ENCODE data around the gene CD28.
"Not testable (repeated sequence)": the region's sequence is repeated elsewhere in the genome, so short reads cannot be mapped to it uniquely, and the experiment has no call there.

CD28 gene

DNA sequence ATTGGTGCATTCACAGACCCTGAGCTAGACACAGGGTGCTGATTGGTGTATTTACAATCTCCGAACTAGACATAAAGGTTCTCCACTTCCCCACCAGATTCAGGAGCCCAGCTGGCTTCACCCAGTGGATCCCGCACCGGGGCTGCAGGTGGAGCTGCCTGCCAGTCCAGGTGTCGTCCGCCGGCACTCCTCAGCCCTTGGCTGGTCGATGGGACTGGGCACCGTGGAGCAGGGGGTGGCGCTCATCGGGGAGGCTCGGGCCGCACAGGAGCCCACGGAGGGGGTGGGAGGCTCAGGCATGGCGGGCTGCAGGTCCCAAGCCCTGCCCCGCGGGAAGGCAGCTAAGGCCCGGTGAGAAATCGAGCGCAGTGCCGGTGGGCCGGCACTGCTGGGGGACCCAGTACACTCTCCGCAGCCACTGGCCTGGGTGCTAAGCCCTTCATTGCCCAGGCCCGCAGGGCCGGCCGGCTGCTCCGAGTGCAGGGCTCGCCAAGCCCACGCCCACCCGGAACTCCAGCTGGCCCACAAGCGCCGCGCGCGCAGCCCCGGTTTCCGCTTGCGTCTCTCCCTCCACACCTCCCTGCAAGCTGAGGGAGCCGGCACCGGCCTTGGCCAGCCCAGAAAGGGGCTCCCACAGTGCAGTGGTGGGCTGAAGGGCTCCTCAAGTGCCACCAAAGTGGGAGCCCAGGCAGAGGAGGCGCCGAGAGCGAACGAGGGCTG is 79.1 kb downstream of the CD28 start:
- DNase-seq: not testable (repeated sequence)

DNA sequence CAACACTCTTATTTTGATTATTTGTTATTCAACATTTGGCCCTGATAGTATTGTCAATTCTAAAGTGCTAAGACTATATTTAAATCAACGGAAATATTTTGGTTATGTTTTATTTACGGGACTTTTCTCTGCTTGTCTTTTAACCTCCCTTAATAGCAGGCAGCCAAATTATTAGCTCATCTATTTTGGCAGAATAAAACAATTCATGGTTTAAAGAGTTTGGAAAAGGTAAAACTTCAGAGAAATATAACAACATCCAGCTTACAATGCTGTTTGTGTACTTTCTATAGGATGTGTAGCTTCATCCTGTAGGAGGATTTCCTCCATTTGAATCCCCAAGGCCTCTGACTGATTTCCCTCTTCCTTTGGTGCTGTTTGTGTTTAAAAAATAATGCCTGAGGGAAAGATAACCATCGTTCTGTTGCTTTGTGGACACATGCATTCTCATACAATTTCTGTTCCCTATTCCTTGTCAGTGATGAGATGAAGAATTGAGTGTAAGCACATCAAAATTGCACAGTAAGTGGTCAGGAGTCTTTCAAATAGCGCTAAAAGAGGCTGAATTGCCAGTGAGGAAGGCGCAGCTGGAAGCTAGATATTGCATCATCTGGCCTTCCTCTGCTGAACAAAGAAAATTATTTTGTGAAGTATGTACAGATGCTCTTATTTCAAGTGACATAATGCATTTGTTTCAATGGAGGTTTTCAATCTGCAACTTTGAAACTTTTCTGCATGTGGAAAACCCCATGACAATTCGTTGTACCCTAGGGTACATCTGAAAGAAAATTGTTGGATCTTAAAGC is 80.3 kb downstream of the CD28 start:
- no peak for DNase-seq

DNA sequence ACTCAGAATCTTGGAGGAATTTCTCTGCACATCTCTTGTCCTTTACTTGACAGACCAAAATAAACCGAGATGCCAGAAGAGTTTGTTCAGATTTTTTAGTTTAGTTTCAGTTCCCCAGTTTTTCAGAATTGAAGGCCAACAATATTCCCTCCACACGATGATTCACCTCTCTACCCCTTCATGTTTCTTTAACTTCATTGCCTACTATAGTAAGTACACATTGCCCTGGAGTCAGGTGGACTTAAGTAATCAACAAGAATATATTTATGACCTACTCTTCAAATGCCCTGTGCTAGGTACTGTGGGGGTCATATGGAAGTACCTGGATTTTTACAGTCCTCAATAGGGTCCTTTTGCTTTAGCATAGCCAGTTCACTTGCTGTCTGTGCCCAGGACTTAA is 81.5 kb downstream of the CD28 start:
- DNase-seq: no peak

Measured in NCI-H82 (cell line).